Caco-2 (cell line): ENCODE measurements around the gene SAMM50. TPM values are rescaled to one million over a fixed set of nuclear protein-coding genes. Genes with fewer than 3 reads are reported as not detected.

Experiments
- BruUV-seq: library from RNA; stranded (reverse); fragments of 400-500 nt; replicated peaks from 2 replicates; lab custom pipeline; 2021; lab: Mats Ljungman, UMichigan
- CTCF ChIA-PET: fragments of 300-600 bp; sonication (Branson Sonifier 250); formaldehyde crosslinking; loops from one replicate; lab custom pipeline; 2022; ENCODE audit warnings: antibody characterized with exemption; lab: Charles Lee
- POLR2A ChIA-PET: fragments of 300-600 bp; sonication (Branson Sonifier 250); formaldehyde crosslinking; loops from one replicate; lab custom pipeline; 2022; ENCODE audit warnings: antibody characterized with exemption; lab: Charles Lee
- DNase-seq, 2 experiments: peaks; one replicate each; pipeline versions ENCODE4 v3.0.0 to v3.0.0-alpha.2; 2020 to 2022
- H3K27me3 ChIP-seq: replicated peaks from 2 replicates; pipeline ENCODE4 v1.6.0; 2011; ENCODE audit warnings: low read length; ENCODE audit not compliant: control insufficient read depth, insufficient read depth
- H3K36me3 ChIP-seq: 2 replicates; pipeline ENCODE4 v1.5.1; 2011; ENCODE audit warnings: low read length; ENCODE audit not compliant: control insufficient read depth, insufficient read depth
- H3K4me1 ChIP-seq: fragments of 250-450 bp; sonication (Bioruptor Pico); 2 replicates; pipeline ENCODE4 v1.5.1; 2020; ENCODE audit warnings: mild to moderate bottlenecking
- H3K4me3 ChIP-seq: 2 replicates; pipeline ENCODE4 v1.5.1; 2011; ENCODE audit warnings: low read depth, mild to moderate bottlenecking, control low read depth, low read length
- H3K9me3 ChIP-seq: fragments of 250-450 bp; sonication (Bioruptor Pico); 2 replicates; pipeline ENCODE4 v1.5.1; 2020; ENCODE audit warnings: mild to moderate bottlenecking, moderate library complexity
- H3K27ac Mint-ChIP-seq: one replicate; pipeline ENCODE4 v1.8.0; 2022; ENCODE audit warnings: mixed read lengths; ENCODE audit not compliant: unreplicated experiment
- H3K27me3 Mint-ChIP-seq: one replicate; pipeline ENCODE4 v1.8.0; 2022; ENCODE audit warnings: mixed read lengths; ENCODE audit not compliant: insufficient read depth, unreplicated experiment
- H3K36me3 Mint-ChIP-seq: one replicate; pipeline ENCODE4 v1.8.0; 2022; ENCODE audit warnings: mild to moderate bottlenecking, mixed read lengths; ENCODE audit not compliant: insufficient read depth, unreplicated experiment
- H3K4me1 Mint-ChIP-seq: one replicate; pipeline ENCODE4 v1.8.0; 2022; ENCODE audit warnings: low read depth, mixed read lengths; ENCODE audit not compliant: unreplicated experiment
- H3K4me3 Mint-ChIP-seq: one replicate; pipeline ENCODE4 v1.8.0; 2022; ENCODE audit warnings: mild to moderate bottlenecking, moderate library complexity, mixed read lengths; ENCODE audit not compliant: unreplicated experiment
- H3K9me3 Mint-ChIP-seq: one replicate; pipeline ENCODE4 v1.8.0; 2022; ENCODE audit warnings: mixed read lengths; ENCODE audit not compliant: unreplicated experiment
- intact Hi-C: fragments of 100-400 bp; cut with micrococcal nuclease; formaldehyde crosslinking; loops from one replicate; pipeline ENCODE4 v1.10.0; 2022; ENCODE audit not compliant: unreplicated experiment
- total RNA-seq: library from RNA; stranded (reverse); gene quantifications from 2 replicates; pipeline ENCODE4 v1.2.3, GENCODE V29; 2022
- TF ChIP-seq, protein P1 (sequence below), 2 experiments: fragments of 200-600 bp in 1 of 2; IDR thresholded peaks; 1 replicate in 1 of 2; 2 replicates in 1 of 2; pipeline versions ENCODE4 v1.5.1 to v1.8.0; 2011 to 2022; ENCODE audit warnings: antibody characterized with exemption in 1 of 2, control low read depth in 1 of 2, inconsistent platforms in 1 of 2, low read depth in 1 of 2, low read length in 1 of 2, mild to moderate bottlenecking in 1 of 2, moderate library complexity in 1 of 2; ENCODE audit not compliant: insufficient read depth in 1 of 2, severe bottlenecking in 1 of 2, unreplicated experiment in 1 of 2

Gene SAMM50
- total RNA-seq, 1 experiment from 2014 or later, result 66.4 TPM

DNA sequence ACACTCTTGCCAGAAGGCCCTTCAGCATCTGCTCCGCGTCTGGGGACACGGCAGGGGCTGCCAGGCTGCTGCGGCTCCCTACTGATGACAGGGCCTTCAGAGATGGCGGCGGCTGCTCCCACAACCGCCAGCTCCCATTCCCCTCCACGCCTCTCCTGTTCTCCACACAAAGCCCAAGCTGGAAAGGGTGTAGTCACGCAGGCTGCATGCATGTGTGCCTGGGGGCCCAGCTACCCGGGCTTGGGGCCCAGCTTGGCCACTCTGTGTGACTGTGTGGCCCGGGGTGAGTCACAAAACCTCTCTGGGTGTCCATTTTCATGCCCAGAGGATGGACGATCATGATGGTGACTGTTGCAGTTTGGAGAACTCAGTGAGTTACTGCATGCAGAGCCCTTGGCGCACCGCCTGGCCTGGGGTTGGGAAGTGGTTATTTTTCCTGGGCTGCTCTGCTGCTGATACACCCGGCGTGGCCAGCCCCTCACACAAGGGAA, 37.1 kb downstream of the SAMM50 start:
- peaks cover 2% of the 10 kb centered on the region; the same call in 1 of the 2 replicates for H3K36me3 ChIP-seq
- intact Hi-C loops, result no loop called here
- Mint-ChIP-seq H3K36me3 (peaks cover 73% of the 10 kb centered on the region), H3K27me3 (no peaks in the 10 kb centered on the region), H3K4me3 (no peak overlapping the region), H3K27ac (no peak overlapping the region), H3K4me1 (peaks cover 7% of the 10 kb centered on the region), H3K9me3 (no peaks in the 10 kb centered on the region)
- CTCF ChIA-PET, result interaction anchor here (0.6 to 2.7 kb wide), 7 partner anchors 45 to 633 kb away, joined by 3 to 90 read pairs (median 8); no protein-coding TSS in a partner anchor
- no TSS peak for BruUV-seq
- POLR2A ChIA-PET, result no interaction called here
- no peak overlapping the region for H3K4me3 ChIP-seq
- no peaks in the 10 kb centered on the region for H3K27me3 ChIP-seq
- DNase-seq, result no peak
- TF ChIP-seq, protein P1, sequence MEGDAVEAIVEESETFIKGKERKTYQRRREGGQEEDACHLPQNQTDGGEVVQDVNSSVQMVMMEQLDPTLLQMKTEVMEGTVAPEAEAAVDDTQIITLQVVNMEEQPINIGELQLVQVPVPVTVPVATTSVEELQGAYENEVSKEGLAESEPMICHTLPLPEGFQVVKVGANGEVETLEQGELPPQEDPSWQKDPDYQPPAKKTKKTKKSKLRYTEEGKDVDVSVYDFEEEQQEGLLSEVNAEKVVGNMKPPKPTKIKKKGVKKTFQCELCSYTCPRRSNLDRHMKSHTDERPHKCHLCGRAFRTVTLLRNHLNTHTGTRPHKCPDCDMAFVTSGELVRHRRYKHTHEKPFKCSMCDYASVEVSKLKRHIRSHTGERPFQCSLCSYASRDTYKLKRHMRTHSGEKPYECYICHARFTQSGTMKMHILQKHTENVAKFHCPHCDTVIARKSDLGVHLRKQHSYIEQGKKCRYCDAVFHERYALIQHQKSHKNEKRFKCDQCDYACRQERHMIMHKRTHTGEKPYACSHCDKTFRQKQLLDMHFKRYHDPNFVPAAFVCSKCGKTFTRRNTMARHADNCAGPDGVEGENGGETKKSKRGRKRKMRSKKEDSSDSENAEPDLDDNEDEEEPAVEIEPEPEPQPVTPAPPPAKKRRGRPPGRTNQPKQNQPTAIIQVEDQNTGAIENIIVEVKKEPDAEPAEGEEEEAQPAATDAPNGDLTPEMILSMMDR (IDR thresholded peaks at IDR 0.05; ENCODE audit: insufficient read depth in 1 of 2, low read depth in 1 of 2, low read length in 1 of 2, severe bottlenecking in 1 of 2, unreplicated experiment in 1 of 2), result no peak
- no peaks in the 10 kb centered on the region for H3K4me1 ChIP-seq
- no peaks in the 10 kb centered on the region for H3K9me3 ChIP-seq

GRCh38 chr22:43993072-43993760, 38.0 kb downstream of the SAMM50 start:
- ChIA-PET POLR2A (no interaction called here), CTCF (interaction anchor here (0.5 to 2.7 kb wide), 16 partner anchors 14 to 633 kb away, joined by 3 to 90 read pairs (median 4); no protein-coding TSS in a partner anchor)
- H3K4me3 ChIP-seq, result no peak overlapping the region
- Mint-ChIP-seq H3K9me3 (no peaks in the 10 kb centered on the region), H3K4me1 (peaks cover 7% of the 10 kb centered on the region), H3K27ac (no peak overlapping the region), H3K4me3 (no peak overlapping the region), H3K27me3 (no peaks in the 10 kb centered on the region), H3K36me3 (peaks cover 74% of the 10 kb centered on the region)
- TF ChIP-seq, protein P1 (IDR thresholded peaks at IDR 0.05; ENCODE audit: insufficient read depth in 1 of 2, low read depth in 1 of 2, low read length in 1 of 2, severe bottlenecking in 1 of 2, unreplicated experiment in 1 of 2), result peak; percentile 91 to 96
- no peaks in the 10 kb centered on the region for H3K27me3 ChIP-seq
- no peaks in the 10 kb centered on the region for H3K9me3 ChIP-seq
- peak; percentile 48 to 64 for DNase-seq
- H3K36me3 ChIP-seq, result peaks cover 2% of the 10 kb centered on the region; the same call in 1 of the 2 replicates
- no peaks in the 10 kb centered on the region for H3K4me1 ChIP-seq
- BruUV-seq, result no TSS peak
- intact Hi-C loops, result loop anchor here (1.0 kb wide), 2 partner anchors 92 to 633 kb away; no protein-coding TSS in a partner anchor

DNA sequence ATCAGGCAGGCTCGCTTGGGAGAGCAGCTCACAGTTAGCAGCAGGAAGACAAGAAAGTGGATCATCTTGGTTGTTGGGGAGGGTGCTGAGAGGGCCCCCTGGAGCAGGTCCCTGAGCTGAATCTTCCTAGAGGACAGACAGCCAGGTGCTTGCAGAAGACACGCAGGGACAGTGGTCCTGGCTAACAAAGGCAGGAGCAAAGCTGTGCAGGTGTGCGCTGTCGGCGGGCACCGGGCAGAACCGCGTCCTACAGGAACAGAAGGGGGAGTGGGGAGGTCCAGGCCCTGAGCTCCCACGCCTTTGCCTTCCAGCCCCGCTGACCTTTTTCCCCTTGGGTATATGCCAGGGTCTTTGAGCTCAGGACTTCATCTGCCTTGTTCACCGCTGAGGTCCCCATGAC, 38.8 kb downstream of the SAMM50 start:
- TF ChIP-seq, protein P1 (IDR thresholded peaks at IDR 0.05; ENCODE audit: insufficient read depth in 1 of 2, low read depth in 1 of 2, low read length in 1 of 2, severe bottlenecking in 1 of 2, unreplicated experiment in 1 of 2), result no peak
- Mint-ChIP-seq H3K9me3 (no peaks in the 10 kb centered on the region), H3K27ac (no peak overlapping the region), H3K4me3 (no peak overlapping the region), H3K36me3 (peaks cover 76% of the 10 kb centered on the region), H3K4me1 (peaks cover 7% of the 10 kb centered on the region), H3K27me3 (no peaks in the 10 kb centered on the region)
- no TSS peak for BruUV-seq
- H3K27me3 ChIP-seq, result no peaks in the 10 kb centered on the region
- peaks cover 2% of the 10 kb centered on the region; the same call in 1 of the 2 replicates for H3K36me3 ChIP-seq
- ChIA-PET POLR2A (no interaction called here), CTCF (interaction anchor here (1.4 to 2.7 kb wide), 4 partner anchors 88 to 632 kb away, joined by 4 to 90 read pairs (median 16); no protein-coding TSS in a partner anchor)
- H3K9me3 ChIP-seq, result no peaks in the 10 kb centered on the region
- intact Hi-C loops, result no loop called here
- H3K4me3 ChIP-seq, result no peak overlapping the region
- no peaks in the 10 kb centered on the region for H3K4me1 ChIP-seq
- DNase-seq, result no peak
